ENCODE results near the gene ASB16. TPM values are rescaled to one million over a fixed set of nuclear protein-coding genes. Genes with fewer than 3 reads are reported as not detected.

The ASB16 gene
- total and polyA plus RNA-seq, 9 of the 15 experiments (the other 6 are each of a cell fraction or from before 2014, with no cell fraction given): 0.03 to 0.07 TPM; not detected in 7

GRCh38 chr17:44200478-44201155, 30.1 kb downstream of the ASB16 start (continued):
- TF ChIP-seq CCAR2 (IDR thresholded peaks at IDR 0.05; ENCODE audit: low read depth, low read length): no peak
- TF ChIP-seq OTX1 (CRISPR knock-in tag; IDR thresholded peaks at IDR 0.05): no peak
- TF ChIP-seq CTCF (IDR thresholded peaks at IDR 0.05 in 2 of 3, conservative IDR thresholded peaks at IDR 0.05 in 1 of 3; ENCODE audit: insufficient read depth in 2 of 3, low read depth in 1 of 3, low read length in 3 of 3): no peak
- TF ChIP-seq NFIC (IDR thresholded peaks at IDR 0.05): no peak
- TF ChIP-seq ZEB2 (IDR thresholded peaks at IDR 0.05): no peak
- no peak for TF ChIP-seq IRF1 (CRISPR knock-in tag; IDR thresholded peaks at IDR 0.05; ENCODE audit: borderline replicate concordance)
- peak in 1 of 3 experiments; percentile 8 for TF ChIP-seq YY1 (IDR thresholded peaks at IDR 0.05; ENCODE audit: borderline replicate concordance in 1 of 3, control insufficient read depth in 1 of 3, extremely low read depth in 1 of 3, insufficient read depth in 3 of 3, insufficient read length in 1 of 3, insufficient replicate concordance in 2 of 3, low read depth in 1 of 3, low read length in 2 of 3)
- 0 out of 2 replicates have a peak, but pooled peaks have one; percentile 38 for TF ChIP-seq HBP1 (CRISPR knock-in tag; IDR thresholded peaks at IDR 0.05)
- no peak for TF ChIP-seq U2AF1 (optimal IDR thresholded peaks at IDR 0.05; ENCODE audit: low read depth, low read length)
- peak; percentile 70 for TF ChIP-seq SUPT5H (IDR thresholded peaks at IDR 0.05)
- no peak for TF ChIP-seq LCOR (CRISPR knock-in tag; IDR thresholded peaks at IDR 0.05)
- no peak for TF ChIP-seq BACH1 (tag; IDR thresholded peaks at IDR 0.05)
- no peak for TF ChIP-seq ZNF644 (tag; IDR thresholded peaks at IDR 0.05; ENCODE audit: low read depth)
- TF ChIP-seq ZBTB1 (CRISPR knock-in tag; IDR thresholded peaks at IDR 0.05; ENCODE audit: borderline replicate concordance, low read depth): no peak; the same call in 1 of the 2 replicates
- TF ChIP-seq MTA3 (IDR thresholded peaks at IDR 0.05; ENCODE audit: borderline replicate concordance): 0 out of 2 replicates have a peak, but pooled peaks have one; percentile 28
- TF ChIP-seq E2F1 (CRISPR knock-in tag; IDR thresholded peaks at IDR 0.05): peak; percentile 38; the same call in 1 of the 2 replicates
- TF ChIP-seq HNRNPUL1 (IDR thresholded peaks at IDR 0.05; ENCODE audit: low read length): no peak
- TF ChIP-seq HMGXB4 (CRISPR knock-in tag; IDR thresholded peaks at IDR 0.05): no peak
- TF ChIP-seq NFXL1 (CRISPR knock-in tag; IDR thresholded peaks at IDR 0.05): no peak
- no peak for TF ChIP-seq ZNF12 (CRISPR knock-in tag; IDR thresholded peaks at IDR 0.05)
- no peak for TF ChIP-seq CHCHD3 (CRISPR knock-in tag; IDR thresholded peaks at IDR 0.05)
- TF ChIP-seq POLR2A (conservative IDR thresholded peaks at IDR 0.05): peak; percentile 77
